Ureter (tissue), 1 donor: ENCODE results near the gene CGB7. TPM values are rescaled to one million over a fixed set of nuclear protein-coding genes. Genes with fewer than 3 reads are reported as not detected.
"Not testable (repeated sequence)": the region's sequence is repeated elsewhere in the genome, so short reads cannot be mapped to it uniquely, and the experiment has no call there.

Source experiments
- DNase-seq: peaks from one replicate; pipeline ENCODE4 v3.0.0-alpha.2; 2020; ENCODE audit warnings: low spot score
- total RNA-seq: library from RNA; stranded (reverse); gene quantifications from one replicate; pipeline ENCODE4 v1.2.4, GENCODE V29; 2023
- donor health status: DM: yes; HTN: yes; CAD: no.

CGB7 gene
- total RNA-seq, 1 donor from 2014 or later: 3.2 TPM

- DNase-seq: no peak
Measured at GRCh38 chr19:49042177-49042576, 15.4 kb downstream of the CGB7 start.

- not testable (repeated sequence) for DNase-seq
Measured at GRCh38 chr19:49039736-49040135, 17.8 kb downstream of the CGB7 start.

- not testable (repeated sequence) for DNase-seq
Measured at GRCh38 chr19:49038557-49039276, 18.8 kb downstream of the CGB7 start.

- DNase-seq: not testable (repeated sequence)
Measured at GRCh38 chr19:49038111-49038510, 19.4 kb downstream of the CGB7 start.

GRCh38 chr19:49036815-49037214, 20.7 kb downstream of the CGB7 start, which contains the start of gene CGB1:
Gene CGB1 (minus strand): TSS chr19:49036895. CDS start chr19:49036711, 184 bp downstream.
- DNase-seq: not testable (repeated sequence)

- DNase-seq: not testable (repeated sequence)
Measured at GRCh38 chr19:49031642-49032301, 25.8 kb downstream of the CGB7 start, which contains the start of gene CGB2. Gene CGB2 (plus strand): TSS chr19:49031890. CDS start chr19:49032096, 206 bp downstream.

GRCh38 chr19:49030323-49030722, 27.2 kb downstream of the CGB7 start:
- not testable (repeated sequence) for DNase-seq

- DNase-seq: not testable (repeated sequence)
Measured at GRCh38 chr19:49029749-49030148, 27.8 kb downstream of the CGB7 start.

- DNase-seq: not testable (repeated sequence)
Measured at GRCh38 chr19:49028686-49029085, 28.9 kb downstream of the CGB7 start.

GRCh38 chr19:49025599-49025998, 31.9 kb downstream of the CGB7 start:
- not testable (repeated sequence) for DNase-seq

GRCh38 chr19:49025088-49025487, 32.5 kb downstream of the CGB7 start:
- DNase-seq: not testable (repeated sequence)

GRCh38 chr19:49024233-49024632, 33.3 kb downstream of the CGB7 start, which contains the start of gene CGB3:
Gene CGB3 (minus strand): TSS chr19:49024333. CDS start chr19:49023971, 362 bp downstream.
- not testable (repeated sequence) for DNase-seq

GRCh38 chr19:49022116-49022515, 35.4 kb downstream of the CGB7 start:
- no peak for DNase-seq

- DNase-seq: no peak
Measured at GRCh38 chr19:49020931-49021895, 36.3 kb downstream of the CGB7 start.

GRCh38 chr19:49020342-49020741, 37.2 kb downstream of the CGB7 start:
- DNase-seq: no peak

GRCh38 chr19:49019242-49019932, 38.2 kb downstream of the CGB7 start:
- DNase-seq: peak; percentile 60

GRCh38 chr19:49018388-49019241, 38.9 kb downstream of the CGB7 start:
- DNase-seq: not testable (repeated sequence)

- DNase-seq: no peak
Measured at GRCh38 chr19:49017666-49018351, 39.7 kb downstream of the CGB7 start.

GRCh38 chr19:49017041-49017665, 40.4 kb downstream of the CGB7 start, which contains the start of gene LHB:
Gene LHB (minus strand): TSS chr19:49017091. CDS start chr19:49017081, 10 bp downstream.
- DNase-seq: no peak
